ENCODE results near the gene TYR.
"Not testable (repeated sequence)": the region's sequence is repeated elsewhere in the genome, so short reads cannot be mapped to it uniquely, and the experiment has no call there.

Gene TYR

DNA sequence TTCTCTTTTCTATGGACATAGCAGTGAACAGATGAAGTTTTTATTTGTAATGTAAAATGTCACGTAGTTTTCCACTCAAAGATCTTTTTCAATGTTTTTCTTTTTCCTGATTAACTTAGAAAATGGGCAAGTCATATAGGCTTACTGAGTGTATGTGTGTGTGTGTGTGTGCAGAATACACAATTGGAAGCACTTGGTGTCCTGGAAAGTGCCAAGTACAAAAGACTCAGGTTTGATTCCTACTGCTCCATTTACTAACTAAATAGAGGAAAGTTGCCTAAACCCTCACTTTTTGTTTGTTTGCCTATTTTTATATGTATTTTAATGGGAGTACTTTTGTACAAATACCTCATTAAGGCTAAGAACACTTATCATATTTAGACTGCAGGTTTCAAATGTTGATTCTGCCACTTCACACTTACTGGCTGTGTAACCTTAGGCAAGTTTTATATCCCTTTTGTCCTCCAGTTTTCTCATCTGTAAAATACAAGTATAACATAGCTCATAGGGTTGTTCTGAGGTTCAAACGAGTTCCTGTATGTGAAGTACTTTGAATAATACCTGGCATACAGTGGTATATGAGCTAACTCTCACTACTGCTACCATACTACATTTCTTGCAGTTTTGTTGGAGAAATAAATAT is 90.1 kb downstream of the TYR start:
- DNase-seq (ENCODE audit: low read depth, low spot score): no peak

DNA sequence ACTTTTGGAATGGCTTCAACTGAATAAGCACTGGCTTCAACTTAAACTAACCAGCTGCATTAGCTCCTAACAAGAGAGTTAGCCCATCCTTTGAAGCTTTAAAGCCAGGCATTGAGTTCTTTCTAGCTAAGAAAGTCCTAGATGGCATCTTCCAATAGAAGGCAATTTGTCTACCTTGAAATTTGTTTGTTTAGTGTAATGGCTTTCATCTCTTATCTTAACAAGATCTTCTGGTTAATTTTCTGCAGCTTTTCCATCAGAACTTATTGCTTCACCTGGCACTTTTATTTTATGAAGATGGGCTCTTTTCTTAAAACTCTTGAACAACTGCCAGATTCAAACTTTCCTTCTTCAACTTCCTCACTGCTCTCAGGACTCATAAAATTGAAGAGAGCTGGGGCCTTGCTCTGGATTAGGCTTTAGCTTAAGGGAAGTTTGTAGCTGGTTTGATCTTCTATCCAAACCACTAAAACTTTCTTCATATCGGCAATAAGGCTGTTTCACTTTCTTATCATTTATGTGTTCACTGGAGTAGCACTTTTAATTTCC is 94.9 kb downstream of the TYR start:
- DNase-seq (ENCODE audit: low read depth, low spot score): not testable (repeated sequence)

DNA sequence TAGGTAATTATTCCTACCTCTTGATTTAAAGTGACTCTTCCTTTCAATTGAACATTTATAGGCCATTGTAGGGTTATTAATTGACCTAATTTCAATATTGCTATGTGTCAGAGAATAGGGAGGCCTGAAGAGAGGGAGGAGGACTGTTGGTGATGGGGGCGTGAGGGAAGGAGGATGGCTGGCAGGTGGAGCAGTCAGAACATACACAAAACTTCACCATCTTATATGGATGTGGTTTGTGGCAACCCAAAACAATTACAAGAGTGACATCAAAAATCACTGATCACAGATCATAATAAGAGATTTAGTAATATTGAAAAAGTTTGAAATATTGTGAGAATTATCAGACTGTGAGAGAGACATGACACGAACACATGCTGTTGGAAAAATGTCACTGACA is 95.5 kb downstream of the TYR start:
- DNase-seq (ENCODE audit: low read depth, low spot score): not testable (repeated sequence)

DNA sequence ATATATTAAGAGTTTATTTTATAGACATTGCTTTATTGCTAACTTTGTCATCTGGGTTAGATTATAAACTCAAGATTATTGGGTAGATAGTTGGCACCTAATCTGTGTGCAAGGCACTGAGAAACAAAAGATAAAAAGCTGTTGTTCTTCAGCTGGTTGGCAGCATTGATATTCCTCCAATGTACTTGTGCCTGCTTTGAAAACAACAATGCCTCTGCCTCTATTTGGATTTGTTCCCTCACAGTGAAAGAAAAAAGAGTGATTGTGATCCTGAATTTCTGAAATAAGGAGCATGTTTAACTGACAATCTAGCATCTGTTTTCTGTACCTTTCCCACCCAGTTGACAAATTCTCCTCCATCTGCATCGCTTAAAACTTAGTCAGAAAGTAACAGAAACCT is 98.3 kb downstream of the TYR start:
- no peak for DNase-seq (ENCODE audit: low read depth, low spot score)

DNA sequence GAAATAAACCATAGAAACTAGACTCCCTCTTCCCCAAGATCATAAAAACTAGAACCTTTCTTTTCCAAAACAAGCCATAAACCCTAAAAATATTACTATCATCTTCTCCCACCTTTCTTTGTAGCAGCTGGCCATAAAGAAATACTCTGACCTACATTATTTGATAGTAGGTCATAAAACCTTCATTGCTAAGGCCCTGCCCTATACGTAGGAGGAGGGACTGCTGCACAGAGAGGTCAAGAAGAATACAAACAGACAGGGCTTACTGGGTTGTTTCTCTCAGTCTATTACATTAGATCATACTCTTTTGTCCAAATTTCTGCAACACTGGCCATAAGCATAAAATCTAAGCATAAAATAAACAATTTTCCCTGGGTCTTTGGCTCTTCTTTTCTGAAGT is 101.5 kb downstream of the TYR start:
- DNase-seq (ENCODE audit: low read depth, low spot score): no peak

DNA sequence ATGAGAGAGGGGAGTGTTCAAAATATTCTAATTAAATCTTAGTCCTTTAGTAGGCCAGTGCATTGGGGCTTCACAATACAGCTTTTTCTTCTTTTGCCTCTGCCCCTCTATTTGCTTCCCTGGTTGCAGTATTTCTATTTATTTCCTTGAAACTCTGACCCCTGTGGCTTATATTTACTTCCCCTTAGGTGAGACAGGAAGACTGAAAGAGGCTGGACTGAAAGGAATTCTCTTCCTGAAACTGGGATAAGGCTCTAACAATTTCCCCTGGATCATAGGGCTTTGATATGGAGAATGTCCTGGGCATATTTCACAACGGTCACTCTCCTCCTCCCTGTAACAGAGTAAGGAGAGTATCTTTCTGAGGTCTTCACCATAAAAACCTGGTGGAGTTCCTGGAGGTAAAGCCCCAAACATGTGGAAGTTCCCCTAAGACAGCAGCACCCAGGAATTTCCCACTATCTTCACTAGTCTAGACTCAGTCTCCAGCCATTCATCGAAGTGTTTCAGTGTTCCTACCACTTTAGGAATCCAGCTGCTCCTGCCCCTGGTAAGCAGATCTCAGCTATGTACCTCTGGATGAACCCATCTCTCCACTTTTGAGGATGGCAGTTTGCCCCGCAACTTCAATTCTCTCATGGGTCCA is 103.5 kb downstream of the TYR start:
- DNase-seq (ENCODE audit: low read depth, low spot score): not testable (repeated sequence)

DNA sequence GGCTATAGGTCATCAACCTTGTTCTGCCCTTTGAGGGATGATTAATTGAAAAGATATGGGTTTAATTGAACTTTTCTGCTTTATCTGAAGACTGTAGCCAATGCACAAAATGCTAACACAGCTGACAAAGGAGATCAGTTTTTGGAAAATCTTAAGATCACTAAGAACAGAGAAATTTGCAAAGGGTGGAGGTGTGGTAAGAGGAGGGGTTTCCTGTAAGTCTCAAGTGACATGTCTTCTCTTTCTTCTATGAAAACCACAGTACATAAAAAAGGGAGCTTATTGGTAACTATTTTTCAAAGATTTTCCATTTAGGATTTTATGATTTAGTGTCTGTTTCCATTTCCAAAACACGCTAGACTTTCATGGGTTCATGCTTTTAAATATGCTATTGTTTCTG is 108.9 kb downstream of the TYR start:
- not testable (repeated sequence) for DNase-seq (ENCODE audit: low read depth, low spot score)

DNA sequence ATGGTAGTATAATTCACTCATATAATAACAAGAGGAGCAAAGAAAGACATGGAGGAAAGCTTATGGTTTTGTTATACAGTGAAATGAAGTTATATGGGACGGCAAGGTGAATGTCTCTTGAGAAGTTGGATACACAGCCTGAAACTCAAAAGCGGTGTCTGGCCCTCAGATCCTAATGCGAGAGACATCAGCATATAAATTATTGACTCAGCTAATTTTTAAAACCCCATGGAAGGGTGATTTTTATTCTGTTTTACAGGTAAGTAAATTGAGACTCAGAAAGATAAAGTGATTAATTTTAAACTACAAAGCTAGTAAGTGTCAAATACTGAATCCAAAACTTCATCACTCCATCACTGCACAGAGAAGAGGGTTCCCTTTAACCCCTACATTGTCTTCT is 110.3 kb downstream of the TYR start:
- DNase-seq (ENCODE audit: low read depth, low spot score): not testable (repeated sequence)

DNA sequence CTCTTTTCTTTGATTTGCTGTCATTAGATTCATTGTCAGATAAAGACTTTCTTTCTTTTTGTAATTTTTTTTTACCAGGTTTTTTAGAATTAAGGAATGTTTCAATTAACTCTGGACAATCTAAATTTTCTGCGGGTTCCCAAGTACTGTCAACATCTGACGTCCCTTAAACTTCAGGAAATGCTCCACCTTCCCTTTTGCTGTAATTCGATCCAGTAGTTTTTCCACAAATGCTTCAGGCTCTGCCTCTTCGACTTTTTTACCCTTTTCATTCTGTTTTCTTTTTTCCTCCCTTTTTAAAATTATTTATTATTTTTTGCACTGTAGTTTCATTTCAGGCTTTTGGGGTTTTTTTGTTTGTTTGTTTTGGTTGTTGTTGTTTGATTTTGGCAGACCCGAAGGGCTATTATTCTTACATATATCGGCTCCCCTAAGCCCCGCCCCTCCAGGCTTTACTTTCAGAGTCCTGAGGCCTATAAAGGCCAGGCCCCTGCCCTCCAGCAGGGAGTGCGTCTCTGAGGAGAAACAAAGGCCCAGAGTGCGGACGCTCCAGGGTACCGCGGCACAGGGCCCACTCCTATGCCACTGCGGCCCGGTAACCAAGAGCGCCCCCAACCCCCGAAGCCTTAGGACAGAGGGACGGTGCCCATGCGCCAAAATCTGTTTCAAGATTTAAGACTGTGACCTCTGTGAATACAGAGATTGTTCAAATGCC is 116.4 kb downstream of the TYR start:
- DNase-seq (ENCODE audit: low read depth, low spot score): peak; percentile 1

DNA sequence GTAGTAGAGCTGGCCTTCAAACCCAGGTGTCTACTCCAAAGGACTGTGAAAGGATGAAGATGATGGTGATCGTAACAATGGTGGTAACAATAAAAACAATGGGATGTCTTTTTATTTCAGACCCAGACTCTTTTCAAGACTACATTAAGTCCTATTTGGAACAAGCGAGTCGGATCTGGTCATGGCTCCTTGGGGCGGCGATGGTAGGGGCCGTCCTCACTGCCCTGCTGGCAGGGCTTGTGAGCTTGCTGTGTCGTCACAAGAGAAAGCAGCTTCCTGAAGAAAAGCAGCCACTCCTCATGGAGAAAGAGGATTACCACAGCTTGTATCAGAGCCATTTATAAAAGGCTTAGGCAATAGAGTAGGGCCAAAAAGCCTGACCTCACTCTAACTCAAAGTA is 117.3 kb downstream of the TYR start:
- not testable (repeated sequence) for DNase-seq (ENCODE audit: low read depth, low spot score)

DNA sequence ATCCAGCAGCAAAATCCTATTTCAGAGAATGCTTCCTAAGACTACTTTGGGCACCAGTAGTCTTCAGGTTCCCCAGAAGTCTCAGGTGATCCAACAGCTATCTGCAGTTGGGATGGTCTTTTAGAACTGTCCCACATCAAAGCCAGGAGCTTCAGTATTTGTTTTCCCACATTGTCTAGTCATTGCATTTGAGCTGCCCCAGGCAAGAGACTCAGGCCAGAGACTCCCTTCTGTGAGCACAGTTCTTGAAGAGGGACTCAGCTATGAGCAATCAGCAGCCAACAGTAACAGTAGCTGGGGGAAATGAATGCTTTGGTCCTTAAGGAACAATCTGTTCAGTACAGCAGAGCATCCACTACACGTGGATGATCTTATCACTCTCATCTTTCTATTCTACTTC is 125.4 kb downstream of the TYR start:
- not testable (repeated sequence) for DNase-seq (ENCODE audit: low read depth, low spot score)

DNA sequence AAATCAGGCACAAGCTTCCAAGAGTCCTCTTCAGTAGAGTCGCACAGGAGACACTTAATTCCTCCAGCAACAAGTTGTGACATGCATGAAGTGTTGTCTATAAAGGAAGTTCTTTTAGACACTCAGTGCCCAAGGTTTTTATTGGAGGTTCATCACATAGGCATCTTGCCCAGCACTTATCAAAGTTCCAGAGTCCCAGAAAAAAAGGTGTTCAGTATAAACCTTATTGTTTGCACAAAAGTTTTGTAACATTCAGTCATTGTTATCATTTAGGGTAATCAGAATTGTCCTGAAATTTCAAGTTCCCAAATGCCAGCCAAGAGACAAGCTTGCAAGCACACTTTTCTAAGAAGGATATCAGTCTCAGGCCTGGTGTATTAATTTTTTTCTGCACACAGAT is 130.6 kb downstream of the TYR start:
- DNase-seq (ENCODE audit: low read depth, low spot score): not testable (repeated sequence)

DNA sequence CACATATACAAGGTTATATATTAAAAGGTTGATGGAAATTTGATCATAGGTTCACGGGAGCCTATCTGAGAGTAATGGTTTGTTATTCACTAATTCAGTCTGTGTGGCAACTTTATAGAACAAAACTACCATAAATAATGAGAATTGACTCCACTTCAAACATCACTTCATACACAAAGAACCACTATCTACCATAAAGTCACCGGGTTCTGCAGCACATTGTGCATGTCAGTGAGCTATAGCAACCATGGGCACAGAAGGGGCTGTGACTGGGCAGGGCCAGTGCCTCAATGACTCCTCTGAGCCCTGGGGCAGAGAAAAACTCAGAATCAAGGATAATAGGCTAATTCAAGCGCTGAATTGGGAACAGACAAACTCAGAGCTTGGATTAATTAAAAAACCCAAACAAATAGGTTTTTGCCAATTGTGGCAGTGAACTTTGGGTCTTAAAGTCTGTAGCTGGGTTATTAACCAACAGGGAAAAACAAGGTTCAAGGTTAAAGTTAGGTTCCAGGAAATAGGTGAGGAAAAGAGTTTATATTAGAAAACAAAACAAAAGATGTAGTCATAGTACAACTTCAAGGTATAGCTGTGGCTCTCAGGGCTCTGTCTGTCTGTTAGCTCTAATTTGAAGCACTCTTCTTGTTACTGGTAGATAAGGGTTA is 131.8 kb downstream of the TYR start:
- DNase-seq (ENCODE audit: low read depth, low spot score): not testable (repeated sequence)

DNA sequence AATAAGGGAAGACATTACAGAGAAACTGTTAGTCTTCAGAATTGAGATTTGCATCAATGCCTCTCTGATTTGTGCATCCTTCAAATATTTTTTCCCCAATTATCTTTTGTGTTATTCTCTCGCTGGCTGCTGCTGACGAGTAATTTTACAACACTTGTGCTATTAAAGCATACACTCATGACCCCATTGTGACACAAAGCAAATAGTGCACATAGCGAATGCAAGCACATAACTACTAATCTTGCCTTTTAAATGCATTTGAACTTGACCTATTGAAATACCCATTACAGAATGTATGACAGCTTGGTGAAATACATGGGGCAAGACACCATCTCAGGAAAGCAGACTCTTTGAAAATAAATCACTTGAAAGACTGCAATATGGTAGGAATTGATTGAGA is 132.9 kb downstream of the TYR start:
- not testable (repeated sequence) for DNase-seq (ENCODE audit: low read depth, low spot score)

DNA sequence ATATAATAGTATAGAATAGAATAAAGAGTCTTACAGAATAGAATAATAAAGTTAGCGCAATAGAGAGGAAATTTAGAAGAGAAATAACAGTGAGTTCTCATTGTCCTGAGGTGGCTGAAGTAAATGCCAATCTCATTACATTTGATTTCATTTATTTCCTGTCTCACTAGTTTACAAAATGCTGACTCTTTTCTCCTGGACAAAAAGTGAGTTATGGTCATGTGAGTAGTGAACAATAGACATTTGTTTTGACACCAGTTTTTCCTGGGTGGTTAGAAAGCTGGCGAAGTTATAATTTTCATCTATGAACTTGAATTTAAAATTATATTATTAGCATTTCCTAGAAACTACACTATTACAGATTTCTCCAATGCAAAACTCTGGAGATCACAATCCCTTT is 143.7 kb downstream of the TYR start:
- DNase-seq (ENCODE audit: low read depth, low spot score): no peak

DNA sequence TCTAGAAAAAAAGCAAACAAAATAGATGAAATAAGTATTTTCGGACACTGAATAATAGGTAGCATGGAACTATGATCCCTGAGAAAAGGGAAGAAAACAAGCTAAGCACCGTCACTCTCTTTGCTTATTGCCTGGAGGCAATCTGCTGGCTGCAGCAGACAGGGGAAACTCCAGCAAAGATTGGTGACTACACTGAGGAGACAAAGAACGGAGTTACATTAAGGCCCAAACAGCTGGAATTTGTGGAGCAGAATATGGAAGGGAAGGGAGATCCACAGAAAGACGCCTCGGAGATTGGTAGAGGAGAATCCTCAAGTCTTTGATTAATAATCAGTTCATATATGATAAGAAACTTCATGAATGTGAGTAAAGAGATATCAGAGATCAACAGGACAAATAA is 150.2 kb downstream of the TYR start:
- DNase-seq (ENCODE audit: low read depth, low spot score): no peak

DNA sequence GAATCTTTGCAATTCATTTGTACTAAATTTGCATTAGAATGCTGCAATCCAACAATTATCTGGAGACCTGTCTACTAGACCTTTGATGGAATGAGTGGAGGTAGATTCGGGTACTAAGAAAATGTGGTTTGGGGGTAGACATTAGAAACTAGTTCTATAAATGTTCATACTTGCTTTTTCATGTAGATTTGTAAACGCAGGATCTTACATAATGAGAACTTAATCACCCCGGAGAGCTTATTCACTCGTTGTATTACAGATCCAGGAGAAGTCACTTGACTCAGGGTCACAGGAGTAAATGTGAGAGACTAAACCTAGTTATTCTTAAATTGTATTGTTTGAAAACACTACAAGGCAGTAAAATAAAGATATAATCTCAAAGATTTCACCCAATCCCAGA is 154.3 kb downstream of the TYR start:
- not testable (repeated sequence) for DNase-seq (ENCODE audit: low read depth, low spot score)

DNA sequence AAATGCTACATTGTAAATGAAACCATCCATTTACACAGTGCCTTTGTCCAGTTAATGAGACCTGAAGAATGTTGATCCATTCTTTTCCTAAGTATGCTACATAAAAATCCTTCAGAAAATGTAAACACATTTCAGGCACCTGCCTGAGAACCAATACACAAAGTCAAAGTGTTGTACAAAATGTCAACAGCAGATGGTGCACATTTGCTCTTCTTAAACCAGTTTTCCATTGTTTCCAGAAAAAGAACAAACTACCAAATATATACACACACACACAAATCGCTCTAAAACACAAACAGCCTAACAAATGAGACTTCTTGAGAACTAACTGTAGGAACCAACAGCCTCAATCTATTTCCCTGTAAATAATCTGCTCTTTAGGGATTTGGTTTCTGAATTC is 156.0 kb downstream of the TYR start:
- peak; percentile 23 for DNase-seq (ENCODE audit: low read depth, low spot score)

DNA sequence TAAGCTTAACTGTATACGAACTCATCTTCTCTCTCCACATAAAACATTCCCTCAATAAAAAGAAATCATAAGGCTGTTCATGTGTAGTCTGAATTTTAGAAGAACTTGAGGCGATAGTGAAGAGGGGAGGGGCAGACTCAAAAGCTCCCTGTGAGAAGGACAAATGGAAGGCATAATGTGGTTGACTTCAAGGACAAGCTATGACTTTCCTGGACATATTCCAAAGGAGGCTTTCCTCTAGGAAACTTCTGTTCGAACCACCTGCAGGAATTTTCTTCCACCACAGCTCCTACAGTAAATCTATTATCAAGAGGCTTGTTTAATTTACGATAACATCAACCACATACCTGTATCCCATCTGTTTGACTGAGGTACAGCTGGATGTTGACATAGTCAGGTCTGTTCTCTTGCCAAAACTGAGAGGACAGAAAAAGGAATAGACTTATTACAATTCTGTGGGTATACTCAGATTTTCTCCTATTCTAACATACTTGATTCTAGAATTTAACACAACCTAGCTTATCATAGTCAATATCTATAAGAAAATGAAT is 159.5 kb downstream of the TYR start:
- DNase-seq (ENCODE audit: low read depth, low spot score): not testable (repeated sequence)

DNA sequence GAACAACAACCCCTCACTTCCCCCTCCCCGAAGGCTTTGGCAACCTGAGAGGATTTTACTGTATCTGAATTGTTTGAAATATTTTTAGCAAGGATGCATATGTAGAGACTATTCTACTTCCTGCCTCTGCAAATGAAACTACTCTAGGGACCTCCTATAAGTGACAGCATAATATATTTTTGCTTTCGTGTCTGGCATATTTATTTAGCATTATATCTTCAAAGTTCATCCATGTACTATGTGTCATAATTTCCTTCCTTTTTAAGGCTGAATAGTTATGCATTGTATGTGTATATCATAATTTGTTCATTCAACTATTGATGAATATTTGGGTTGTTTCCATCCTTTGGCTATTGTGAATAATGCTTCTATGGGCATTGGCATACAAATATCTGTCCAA is 160.4 kb downstream of the TYR start:
- DNase-seq (ENCODE audit: low read depth, low spot score): not testable (repeated sequence)

DNA sequence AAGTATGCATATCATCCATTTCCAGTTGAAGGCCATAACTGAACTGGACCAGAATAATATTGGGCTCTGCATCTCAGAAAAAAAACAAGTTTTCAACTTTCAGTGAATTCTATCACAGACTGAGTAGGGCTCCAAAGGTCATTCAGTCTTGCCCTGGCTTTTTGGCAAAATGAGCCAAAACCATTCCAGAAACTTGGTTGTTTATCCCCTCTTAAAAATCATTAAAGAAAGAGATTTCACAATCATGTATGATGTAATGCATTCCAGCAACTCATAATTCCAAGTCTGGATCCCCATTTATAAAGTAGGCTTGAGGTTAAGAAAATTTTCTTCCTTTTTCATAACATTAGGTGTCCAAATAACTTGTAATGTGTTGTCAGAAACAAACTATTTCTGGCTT is 162.8 kb downstream of the TYR start:
- not testable (repeated sequence) for DNase-seq (ENCODE audit: low read depth, low spot score)
